HepG2 (cell line): ENCODE results near the gene NDST1. TPM values are rescaled to one million over a fixed set of nuclear protein-coding genes. Genes with fewer than 3 reads are reported as not detected.

Experiments
- FOXJ3 ChIP-seq: sonication (generic); formaldehyde crosslinking; IDR thresholded peaks from 2 replicates; pipeline ENCODE4 v1.4.0; 2020; ENCODE audit warnings: missing genetic modification reagents, mild to moderate bottlenecking, borderline replicate concordance
- HNRNPK ChIP-seq: fragments of 200-400 bp; formaldehyde crosslinking; IDR thresholded peaks from 2 replicates; pipeline ENCODE4 v1.6.1; 2018; ENCODE audit warnings: low read length, low read depth, moderate library complexity, mild to moderate bottlenecking; ENCODE audit not compliant: poor library complexity, severe bottlenecking
- MIER2 ChIP-seq: IDR thresholded peaks from 2 replicates; pipeline ENCODE4 v1.6.1; 2016; ENCODE audit warnings: missing biosample characterization, missing genetic modification reagents
- MXD4 ChIP-seq: IDR thresholded peaks from 2 replicates; pipeline ENCODE4 v1.6.1; 2016; ENCODE audit warnings: mild to moderate bottlenecking, missing biosample characterization, missing genetic modification reagents
- PHF20 ChIP-seq: sonication (generic); formaldehyde crosslinking; IDR thresholded peaks from 2 replicates; pipeline ENCODE4 v1.5.0; 2020; ENCODE audit warnings: mild to moderate bottlenecking, missing genetic modification reagents
- PRMT3 ChIP-seq: sonication (generic); formaldehyde crosslinking; IDR thresholded peaks from 2 replicates; pipeline ENCODE4 v1.8.1; 2022; ENCODE audit warnings: low read depth, mild to moderate bottlenecking, moderate library complexity, missing genetic modification reagents, borderline replicate concordance
- RAD21 ChIP-seq: fragments of 450-650 bp; formaldehyde crosslinking; IDR thresholded peaks from 2 replicates; pipeline ENCODE4 v1.5.0; 2020; ENCODE audit warnings: mild to moderate bottlenecking
- RAD51 ChIP-seq: fragments of 450-650 bp; IDR thresholded peaks from 2 replicates; pipeline ENCODE4 v1.6.1; 2016; ENCODE audit warnings: borderline replicate concordance
- RELA ChIP-seq: sonication (generic); formaldehyde crosslinking; IDR thresholded peaks from 2 replicates; pipeline ENCODE4 v1.4.0; 2020; ENCODE audit warnings: missing genetic modification reagents
- REXO4 ChIP-seq: sonication (generic); formaldehyde crosslinking; IDR thresholded peaks from 2 replicates; pipeline ENCODE4 v1.8.0; 2022; ENCODE audit warnings: missing genetic modification reagents, mild to moderate bottlenecking, borderline replicate concordance
- RORA ChIP-seq: sonication (generic); formaldehyde crosslinking; IDR thresholded peaks from 2 replicates; pipeline ENCODE4 v1.5.0; 2020; ENCODE audit warnings: mild to moderate bottlenecking, missing genetic modification reagents, moderate library complexity
- TBX3 ChIP-seq: fragments of 450-650 bp; IDR thresholded peaks from 2 replicates; pipeline ENCODE4 v1.6.1; 2017; ENCODE audit warnings: antibody characterized with exemption, mild to moderate bottlenecking, inconsistent platforms, borderline replicate concordance
- TEAD2 ChIP-seq: sonication (generic); formaldehyde crosslinking; IDR thresholded peaks from 2 replicates; pipeline ENCODE4 v1.9.0; 2021; ENCODE audit warnings: missing genetic modification reagents
- WIZ ChIP-seq: sonication (generic); formaldehyde crosslinking; IDR thresholded peaks from 2 replicates; pipeline ENCODE4 v1.5.1; 2020; ENCODE audit warnings: mild to moderate bottlenecking, missing genetic modification reagents
- ZNF17 ChIP-seq: sonication (generic); formaldehyde crosslinking; IDR thresholded peaks from 2 replicates; pipeline ENCODE4 v1.5.0; 2020; ENCODE audit warnings: mild to moderate bottlenecking, missing genetic modification reagents
- ZNF264 ChIP-seq: sonication (generic); formaldehyde crosslinking; IDR thresholded peaks from 2 replicates; pipeline ENCODE4 v1.4.0; 2020; ENCODE audit warnings: missing genetic modification reagents
- ZNF530 ChIP-seq: sonication (generic); formaldehyde crosslinking; IDR thresholded peaks from 2 replicates; pipeline ENCODE4 v1.5.0; 2020; ENCODE audit warnings: low read depth, mild to moderate bottlenecking, missing genetic modification reagents
- ZNF605 ChIP-seq: sonication (generic); formaldehyde crosslinking; IDR thresholded peaks from 2 replicates; pipeline ENCODE4 v1.8.0; 2022; ENCODE audit warnings: mild to moderate bottlenecking, missing genetic modification reagents
- ZNF607 ChIP-seq: sonication (generic); formaldehyde crosslinking; IDR thresholded peaks from 2 replicates; pipeline ENCODE4 v1.5.1; 2020; ENCODE audit warnings: missing genetic modification reagents, mild to moderate bottlenecking, borderline replicate concordance
- ZNF678 ChIP-seq: sonication (generic); formaldehyde crosslinking; IDR thresholded peaks from 2 replicates; pipeline ENCODE4 v1.4.0; 2020; ENCODE audit warnings: mild to moderate bottlenecking, missing genetic modification reagents
- ZNF7 ChIP-seq: IDR thresholded peaks from 2 replicates; pipeline ENCODE4 v1.6.1; 2016; ENCODE audit warnings: missing biosample characterization, missing genetic modification reagents
- ZNF761 ChIP-seq: sonication (generic); formaldehyde crosslinking; conservative IDR thresholded peaks from 2 replicates; pipeline ENCODE4 v1.4.0; 2020; ENCODE audit warnings: mild to moderate bottlenecking, missing genetic modification reagents
- ZNF878 ChIP-seq: sonication (generic); formaldehyde crosslinking; IDR thresholded peaks from 2 replicates; pipeline ENCODE4 v1.8.1; 2023; ENCODE audit warnings: mild to moderate bottlenecking, missing genetic modification reagents, moderate library complexity
- ZSCAN25 ChIP-seq: sonication (generic); formaldehyde crosslinking; IDR thresholded peaks from 2 replicates; pipeline ENCODE4 v1.8.0; 2022; ENCODE audit warnings: mild to moderate bottlenecking, missing genetic modification reagents
- polyA plus RNA-seq, 8 experiments: library from polyadenylated mRNA; depleted of rRNA in 3 of 8; stranded (reverse) in 7 of 8; unstranded in 1 of 8; fragments of >200 nt; fragmentation: Illumina TruSeq in 4 of 8; extraction: Trizol in 4 of 8; gene quantifications; 2 replicates each; pipeline versions ENCODE4 v1.2.1 to v1.2.3, GENCODE V29; 2011 to 2016; ENCODE audit warnings: low read depth in 4 of 8, missing spikeins in 1 of 8, mixed read lengths in 1 of 8; ENCODE audit not compliant: insufficient read depth in 1 of 8
- total RNA-seq, 5 experiments: library from RNA; depleted of rRNA; stranded (reverse); fragments of >200 nt; fragmentation: Illumina TruSeq; extraction: Trizol; gene quantifications; 2 replicates each; pipeline ENCODE4 v1.2.3, GENCODE V29; 2016; ENCODE audit warnings: low read depth in 1 of 5
- TF ChIP-seq, protein P1 (sequence below): sonication (generic); formaldehyde crosslinking; IDR thresholded peaks from 2 replicates; pipeline ENCODE4 v1.5.0; 2020; ENCODE audit warnings: mild to moderate bottlenecking, missing genetic modification reagents
- TF ChIP-seq, protein P2 (sequence below): sonication (generic); formaldehyde crosslinking; IDR thresholded peaks from 2 replicates; pipeline ENCODE4 v1.5.0; 2020; ENCODE audit warnings: mild to moderate bottlenecking, low read depth, missing genetic modification reagents, borderline replicate concordance
- TF ChIP-seq, protein P3 (sequence below): sonication (generic); formaldehyde crosslinking; IDR thresholded peaks from 2 replicates; pipeline ENCODE4 v1.8.1; 2023; ENCODE audit warnings: mild to moderate bottlenecking, inconsistent platforms, moderate library complexity, missing genetic modification reagents, borderline replicate concordance
- TF ChIP-seq, protein P4 (sequence below): sonication (generic); formaldehyde crosslinking; IDR thresholded peaks from 2 replicates; pipeline ENCODE4 v1.4.0; 2020; ENCODE audit warnings: mild to moderate bottlenecking, low read depth, missing genetic modification reagents

NDST1 gene
- total and polyA plus RNA-seq, 2 of the 13 experiments (the other 11 are each of a cell fraction or from before 2014, with no cell fraction given): 23.8 to 26.2 TPM

DNA sequence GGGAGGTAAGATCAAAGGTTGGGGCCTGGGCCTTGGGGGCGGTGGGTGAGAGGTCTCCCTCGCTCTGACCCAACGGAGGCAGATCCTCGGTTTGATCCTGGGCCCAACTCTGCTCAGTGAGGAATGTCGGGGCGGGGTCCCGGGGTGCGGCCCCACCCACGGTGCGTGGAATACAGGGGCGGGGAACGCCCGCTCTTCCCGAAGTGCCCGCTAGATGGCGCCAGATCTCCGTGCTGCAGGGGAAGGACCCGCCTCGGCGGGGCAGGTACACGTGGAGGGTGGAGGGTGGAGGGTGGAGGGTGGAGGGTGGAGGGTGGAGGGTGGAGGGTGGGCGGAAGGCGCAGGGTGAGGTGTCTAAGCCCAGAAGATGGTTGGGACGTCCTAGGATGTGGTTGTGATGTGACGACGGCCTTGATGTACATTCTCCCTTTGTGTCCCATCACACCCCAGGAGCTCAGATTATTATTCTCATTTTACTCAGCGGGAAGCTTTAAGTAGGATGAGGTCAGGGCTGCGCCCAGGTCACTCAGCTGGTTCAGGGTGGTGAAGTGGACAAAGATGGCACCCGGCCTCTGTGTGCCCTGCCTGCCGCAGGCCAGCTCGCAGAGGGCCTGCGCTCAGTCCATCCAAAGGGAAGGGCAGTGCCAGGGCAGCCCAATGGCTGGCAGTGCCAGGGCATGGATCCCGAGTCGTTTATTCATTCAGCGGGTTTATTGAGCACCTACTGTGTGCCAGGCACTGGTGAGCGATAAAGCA lies 49.0 kb upstream of the NDST1 start (continued):
- TF ChIP-seq, protein P1, sequence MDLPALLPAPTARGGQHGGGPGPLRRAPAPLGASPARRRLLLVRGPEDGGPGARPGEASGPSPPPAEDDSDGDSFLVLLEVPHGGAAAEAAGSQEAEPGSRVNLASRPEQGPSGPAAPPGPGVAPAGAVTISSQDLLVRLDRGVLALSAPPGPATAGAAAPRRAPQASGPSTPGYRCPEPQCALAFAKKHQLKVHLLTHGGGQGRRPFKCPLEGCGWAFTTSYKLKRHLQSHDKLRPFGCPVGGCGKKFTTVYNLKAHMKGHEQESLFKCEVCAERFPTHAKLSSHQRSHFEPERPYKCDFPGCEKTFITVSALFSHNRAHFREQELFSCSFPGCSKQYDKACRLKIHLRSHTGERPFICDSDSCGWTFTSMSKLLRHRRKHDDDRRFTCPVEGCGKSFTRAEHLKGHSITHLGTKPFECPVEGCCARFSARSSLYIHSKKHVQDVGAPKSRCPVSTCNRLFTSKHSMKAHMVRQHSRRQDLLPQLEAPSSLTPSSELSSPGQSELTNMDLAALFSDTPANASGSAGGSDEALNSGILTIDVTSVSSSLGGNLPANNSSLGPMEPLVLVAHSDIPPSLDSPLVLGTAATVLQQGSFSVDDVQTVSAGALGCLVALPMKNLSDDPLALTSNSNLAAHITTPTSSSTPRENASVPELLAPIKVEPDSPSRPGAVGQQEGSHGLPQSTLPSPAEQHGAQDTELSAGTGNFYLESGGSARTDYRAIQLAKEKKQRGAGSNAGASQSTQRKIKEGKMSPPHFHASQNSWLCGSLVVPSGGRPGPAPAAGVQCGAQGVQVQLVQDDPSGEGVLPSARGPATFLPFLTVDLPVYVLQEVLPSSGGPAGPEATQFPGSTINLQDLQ (CRISPR knock-in tag): no peak
- TF ChIP-seq WIZ: no peak
- TF ChIP-seq ZNF264: no peak
- no peak for TF ChIP-seq ZNF761 (CRISPR knock-in tag)
- TF ChIP-seq ZSCAN25 (CRISPR knock-in tag): peak; percentile 92
- no peak for TF ChIP-seq PRMT3
- TF ChIP-seq ZNF17 (CRISPR knock-in tag): no peak
- TF ChIP-seq MIER2 (CRISPR knock-in tag): no peak
- TF ChIP-seq FOXJ3 (CRISPR knock-in tag): no peak
- no peak for TF ChIP-seq TBX3
- TF ChIP-seq RAD51: no peak
- TF ChIP-seq ZNF530 (CRISPR knock-in tag): no peak
- TF ChIP-seq RELA (CRISPR knock-in tag): no peak
- TF ChIP-seq, protein P2, sequence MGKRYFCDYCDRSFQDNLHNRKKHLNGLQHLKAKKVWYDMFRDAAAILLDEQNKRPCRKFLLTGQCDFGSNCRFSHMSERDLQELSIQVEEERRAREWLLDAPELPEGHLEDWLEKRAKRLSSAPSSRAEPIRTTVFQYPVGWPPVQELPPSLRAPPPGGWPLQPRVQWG (CRISPR knock-in tag): no peak
- TF ChIP-seq RORA (CRISPR knock-in tag): no peak
- peak; percentile 50 for TF ChIP-seq HNRNPK
- TF ChIP-seq MXD4 (CRISPR knock-in tag): 0 out of 2 replicates have a peak, but pooled peaks have one; percentile 42
- TF ChIP-seq PHF20 (CRISPR knock-in tag): no peak
- no peak for TF ChIP-seq ZNF605
- no peak for TF ChIP-seq TEAD2
- TF ChIP-seq REXO4 (CRISPR knock-in tag): no peak
- TF ChIP-seq RAD21 (CRISPR knock-in tag): peak; percentile 84
- no peak for TF ChIP-seq ZNF7
- TF ChIP-seq, protein P3, sequence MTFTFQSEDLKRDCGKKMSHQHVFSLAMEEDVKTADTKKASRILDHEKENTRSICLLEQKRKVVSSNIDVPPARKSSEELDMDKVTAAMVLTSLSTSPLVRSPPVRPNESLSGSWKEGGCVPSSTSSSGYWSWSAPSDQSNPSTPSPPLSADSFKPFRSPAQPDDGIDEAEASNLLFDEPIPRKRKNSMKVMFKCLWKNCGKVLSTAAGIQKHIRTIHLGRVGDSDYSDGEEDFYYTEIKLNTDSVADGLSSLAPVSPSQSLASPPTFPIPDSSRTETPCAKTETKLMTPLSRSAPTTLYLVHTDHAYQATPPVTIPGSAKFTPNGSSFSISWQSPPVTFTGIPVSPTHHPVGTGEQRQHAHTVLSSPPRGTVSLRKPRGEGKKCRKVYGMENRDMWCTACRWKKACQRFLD (CRISPR knock-in tag): no peak
- no peak for TF ChIP-seq ZNF607 (CRISPR knock-in tag)
- no peak for TF ChIP-seq ZNF878
- TF ChIP-seq ZNF678: no peak
- TF ChIP-seq, protein P4, sequence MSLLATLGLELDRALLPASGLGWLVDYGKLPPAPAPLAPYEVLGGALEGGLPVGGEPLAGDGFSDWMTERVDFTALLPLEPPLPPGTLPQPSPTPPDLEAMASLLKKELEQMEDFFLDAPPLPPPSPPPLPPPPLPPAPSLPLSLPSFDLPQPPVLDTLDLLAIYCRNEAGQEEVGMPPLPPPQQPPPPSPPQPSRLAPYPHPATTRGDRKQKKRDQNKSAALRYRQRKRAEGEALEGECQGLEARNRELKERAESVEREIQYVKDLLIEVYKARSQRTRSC (CRISPR knock-in tag): no peak
